Nasal cavity respiratory epithelium epithelial cell of viscerocranial mucosa (primary cell): Measurements from ENCODE around the gene ELMO1. TPM values are rescaled to one million over a fixed set of nuclear protein-coding genes. Genes with fewer than 3 reads are reported as not detected.

ENCODE experiments used
- total RNA-seq: library from RNA; depleted of rRNA; stranded (reverse); fragments of >200 nt; gene quantifications from 2 replicates; pipeline ENCODE4 v1.2.3, GENCODE V29; 2014

ELMO1 gene, protein sequence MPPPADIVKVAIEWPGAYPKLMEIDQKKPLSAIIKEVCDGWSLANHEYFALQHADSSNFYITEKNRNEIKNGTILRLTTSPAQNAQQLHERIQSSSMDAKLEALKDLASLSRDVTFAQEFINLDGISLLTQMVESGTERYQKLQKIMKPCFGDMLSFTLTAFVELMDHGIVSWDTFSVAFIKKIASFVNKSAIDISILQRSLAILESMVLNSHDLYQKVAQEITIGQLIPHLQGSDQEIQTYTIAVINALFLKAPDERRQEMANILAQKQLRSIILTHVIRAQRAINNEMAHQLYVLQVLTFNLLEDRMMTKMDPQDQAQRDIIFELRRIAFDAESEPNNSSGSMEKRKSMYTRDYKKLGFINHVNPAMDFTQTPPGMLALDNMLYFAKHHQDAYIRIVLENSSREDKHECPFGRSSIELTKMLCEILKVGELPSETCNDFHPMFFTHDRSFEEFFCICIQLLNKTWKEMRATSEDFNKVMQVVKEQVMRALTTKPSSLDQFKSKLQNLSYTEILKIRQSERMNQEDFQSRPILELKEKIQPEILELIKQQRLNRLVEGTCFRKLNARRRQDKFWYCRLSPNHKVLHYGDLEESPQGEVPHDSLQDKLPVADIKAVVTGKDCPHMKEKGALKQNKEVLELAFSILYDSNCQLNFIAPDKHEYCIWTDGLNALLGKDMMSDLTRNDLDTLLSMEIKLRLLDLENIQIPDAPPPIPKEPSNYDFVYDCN
- total RNA-seq, result 0.14 TPM in 1 of 2 replicates, not detected in the other

DNA sequence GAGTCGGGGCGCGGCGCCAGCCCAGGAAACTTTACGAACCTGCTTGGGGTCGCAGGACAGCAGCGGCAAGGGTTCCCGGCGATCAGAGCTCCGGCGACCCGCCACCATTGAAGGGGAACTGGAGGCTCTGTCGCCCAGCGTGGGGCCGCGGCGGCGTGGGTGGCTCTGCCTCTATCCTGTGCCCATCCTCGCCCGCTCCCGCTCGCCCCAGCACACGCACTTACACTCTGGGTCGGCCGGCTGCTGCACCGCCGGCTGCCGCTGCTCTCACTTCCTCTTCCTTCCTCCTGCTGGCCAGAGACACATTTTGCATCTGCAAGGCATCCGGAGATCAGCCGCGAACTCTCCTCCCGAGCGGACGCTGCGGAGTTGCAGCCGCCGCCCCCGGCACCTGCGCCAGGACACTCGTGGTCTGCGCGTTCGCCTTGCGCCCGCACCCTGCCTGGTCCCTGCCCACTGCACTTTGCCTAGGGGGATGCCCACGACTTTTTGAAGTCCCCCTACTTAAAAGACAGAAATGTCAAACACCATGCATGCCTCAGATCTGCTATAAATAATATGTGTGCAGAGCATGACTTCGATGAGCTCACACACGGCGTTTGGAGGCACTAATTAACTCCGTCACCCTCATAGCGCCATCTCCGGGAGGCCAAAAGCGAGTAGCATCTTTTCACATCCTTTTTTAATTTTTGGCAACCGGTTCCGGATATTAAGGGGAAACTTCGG is at the start of gene ELMO1:
Gene ELMO1 (minus strand): TSS at position 229 of the 726 bp plus-strand sequence. CDS start 106,174 bp downstream, outside the sequence.

Other genes with a start within 250 kb of the ELMO1 start
- 0.28 TPM in 1 of 2 replicates, not detected in the other for gene GPR141, start 234.9 kb upstream of the ELMO1 start, total RNA-seq